Fibroblast of villous mesenchyme (primary cell): ENCODE data around the gene CILP2. TPM values are rescaled to one million over a fixed set of nuclear protein-coding genes. Genes with fewer than 3 reads are reported as not detected.

ENCODE experiments used
- DNase-seq: peaks from one replicate; pipeline ENCODE4 v3.0.0-alpha.2; 2010; ENCODE audit warnings: low read depth
- H3K4me3 ChIP-seq: 2 replicates; pipeline ENCODE4 v1.5.1; 2011; ENCODE audit warnings: low read depth, mild to moderate bottlenecking, low read length
- total RNA-seq: library from RNA; depleted of rRNA; stranded (reverse); fragments of >200 nt; gene quantifications from 2 replicates; pipeline ENCODE4 v1.2.3, GENCODE V29; 2012
- TF ChIP-seq, protein P1 (sequence below): IDR thresholded peaks from 2 replicates; pipeline ENCODE4 v1.5.1; 2012; ENCODE audit warnings: low read depth, mild to moderate bottlenecking, low read length; ENCODE audit not compliant: insufficient read depth

The CILP2 gene
- total RNA-seq, 1 donor, result 0.43 TPM

DNA sequence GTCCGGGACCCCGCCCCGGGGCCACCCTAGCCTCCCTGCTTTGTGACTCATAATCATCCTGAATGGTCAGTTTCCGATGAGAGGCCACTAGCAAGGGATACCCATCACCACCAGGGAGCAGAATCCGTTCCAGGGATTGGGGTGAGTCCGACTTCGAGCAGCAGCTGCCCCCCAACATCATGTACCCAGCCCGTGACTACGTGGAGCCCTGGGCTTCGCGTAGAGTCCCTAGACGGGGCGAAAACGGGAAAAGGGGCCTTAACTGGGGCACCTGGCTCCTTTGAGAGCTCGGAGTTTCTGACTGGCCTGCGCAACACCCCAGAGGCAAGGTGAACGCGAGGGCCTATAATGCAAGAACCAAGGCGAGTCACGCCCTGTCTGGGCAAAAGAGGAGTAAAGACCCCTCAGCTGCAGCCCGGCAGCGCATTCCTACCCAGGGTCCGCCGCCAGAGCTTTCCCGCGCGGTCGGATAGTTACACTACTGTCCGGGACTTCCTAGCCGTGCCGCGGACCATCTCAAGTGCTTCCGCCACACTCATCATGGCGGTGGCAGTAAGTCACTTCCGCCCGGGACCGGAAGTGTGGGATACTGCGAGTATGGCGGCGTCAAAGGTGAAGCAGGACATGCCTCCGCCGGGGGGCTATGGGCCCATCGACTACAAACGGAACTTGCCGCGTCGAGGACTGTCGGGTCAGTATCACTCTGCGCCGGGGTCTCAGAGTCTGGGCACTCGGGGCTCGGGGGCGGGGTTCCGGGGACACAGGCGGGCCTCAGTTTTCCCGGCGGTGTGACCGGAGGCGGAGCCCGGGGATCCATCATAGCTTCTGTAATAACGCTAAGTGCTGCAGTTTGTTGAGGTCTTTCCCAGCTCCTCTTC is 22.2 kb upstream of the CILP2 start, which contains the start of gene NDUFA13:
Gene NDUFA13 (plus strand): TSS at position 584 of the 878 bp plus-strand sequence. CDS start 14 bp downstream, at position 598.
- TF ChIP-seq, protein P1, sequence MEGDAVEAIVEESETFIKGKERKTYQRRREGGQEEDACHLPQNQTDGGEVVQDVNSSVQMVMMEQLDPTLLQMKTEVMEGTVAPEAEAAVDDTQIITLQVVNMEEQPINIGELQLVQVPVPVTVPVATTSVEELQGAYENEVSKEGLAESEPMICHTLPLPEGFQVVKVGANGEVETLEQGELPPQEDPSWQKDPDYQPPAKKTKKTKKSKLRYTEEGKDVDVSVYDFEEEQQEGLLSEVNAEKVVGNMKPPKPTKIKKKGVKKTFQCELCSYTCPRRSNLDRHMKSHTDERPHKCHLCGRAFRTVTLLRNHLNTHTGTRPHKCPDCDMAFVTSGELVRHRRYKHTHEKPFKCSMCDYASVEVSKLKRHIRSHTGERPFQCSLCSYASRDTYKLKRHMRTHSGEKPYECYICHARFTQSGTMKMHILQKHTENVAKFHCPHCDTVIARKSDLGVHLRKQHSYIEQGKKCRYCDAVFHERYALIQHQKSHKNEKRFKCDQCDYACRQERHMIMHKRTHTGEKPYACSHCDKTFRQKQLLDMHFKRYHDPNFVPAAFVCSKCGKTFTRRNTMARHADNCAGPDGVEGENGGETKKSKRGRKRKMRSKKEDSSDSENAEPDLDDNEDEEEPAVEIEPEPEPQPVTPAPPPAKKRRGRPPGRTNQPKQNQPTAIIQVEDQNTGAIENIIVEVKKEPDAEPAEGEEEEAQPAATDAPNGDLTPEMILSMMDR, result no peak
- DNase-seq, result peak; percentile 93
- H3K4me3 ChIP-seq, result peak within 1 kb of the TSS; percentile 95

DNA sequence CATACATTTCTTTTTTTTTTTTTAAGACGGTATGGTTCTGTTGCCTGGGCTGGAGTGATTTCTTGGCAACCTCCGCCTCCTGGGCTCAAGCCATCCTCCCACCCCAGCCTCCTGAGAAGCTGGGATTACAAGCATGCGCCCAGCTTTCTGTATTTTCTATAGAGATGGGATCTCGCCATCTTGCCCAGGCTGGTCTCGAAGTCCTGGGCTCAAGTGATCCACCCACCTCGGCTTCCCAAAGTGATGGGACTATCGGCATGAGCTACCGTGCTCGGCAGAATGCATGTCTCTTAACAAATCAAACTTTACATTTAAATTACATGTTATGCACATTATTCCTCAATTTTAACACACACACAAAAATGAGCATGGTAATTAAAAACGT is 20.8 kb upstream of the CILP2 start:
- peak overlapping the region; percentile 95 for H3K4me3 ChIP-seq
- DNase-seq, result no peak
- TF ChIP-seq, protein P1, result no peak

DNA sequence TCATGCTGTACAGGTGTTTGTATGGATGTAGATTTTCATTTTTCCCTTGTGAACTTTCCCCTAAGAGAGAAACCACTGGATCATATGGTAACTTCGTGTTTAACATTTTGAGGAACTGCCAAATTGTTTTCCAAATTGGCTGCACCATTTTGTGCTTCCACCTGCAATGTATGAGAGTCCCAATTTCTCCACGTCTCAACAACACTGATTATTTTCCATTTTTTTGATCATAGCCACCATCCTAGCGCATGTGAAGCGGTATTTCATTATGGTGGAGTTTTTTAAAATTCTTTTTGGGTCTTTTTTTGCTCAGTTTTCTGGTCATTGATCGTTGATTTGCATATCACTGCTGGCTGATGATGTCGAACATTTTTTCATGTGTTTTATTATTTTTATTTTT is 17.1 kb upstream of the CILP2 start:
- TF ChIP-seq, protein P1, result no peak
- no peak for DNase-seq

DNA sequence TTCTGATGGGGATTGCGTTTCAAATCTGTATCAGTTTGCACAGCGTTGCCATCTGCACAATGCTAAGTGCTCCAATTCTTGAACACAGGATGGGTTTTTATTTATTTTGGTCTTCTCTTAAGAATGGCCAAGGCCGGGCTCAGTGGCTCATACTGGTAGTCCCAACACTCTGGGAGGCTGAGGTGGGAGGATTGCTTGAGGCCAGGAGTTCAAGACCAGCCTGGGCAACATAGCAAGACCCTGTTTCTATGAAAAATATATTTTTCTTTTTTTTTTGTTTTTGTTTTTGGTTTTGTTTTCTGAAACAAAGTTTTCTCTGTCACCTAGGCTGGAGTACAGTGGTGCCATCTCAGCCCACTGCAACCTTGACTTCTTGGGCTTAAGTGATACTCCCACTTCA is 14.9 kb upstream of the CILP2 start:
- no peak for DNase-seq
- TF ChIP-seq, protein P1, result no peak
- no peak overlapping the region for H3K4me3 ChIP-seq

More for the DNA sequence above, 17.1 kb upstream of the CILP2 start:
- no peak overlapping the region for H3K4me3 ChIP-seq

DNA sequence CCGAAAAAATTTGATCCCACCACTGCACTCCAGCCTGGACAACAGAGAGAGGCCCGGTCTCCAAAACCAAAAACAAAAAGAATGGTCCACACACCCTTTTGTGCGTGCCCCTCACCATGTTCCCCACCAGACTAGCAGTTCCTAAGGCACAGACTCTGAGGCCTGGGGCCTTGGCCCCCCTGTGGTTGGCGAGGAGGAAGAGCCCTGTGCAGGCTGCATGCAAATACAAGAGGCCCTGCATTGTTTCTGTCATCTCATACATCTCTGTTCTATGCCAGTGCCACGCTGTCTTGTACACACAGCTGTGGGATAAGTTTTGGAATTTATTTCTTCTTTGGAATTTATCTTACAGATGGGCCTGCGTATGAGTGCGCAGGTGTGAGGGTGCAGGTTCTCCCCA is 14.0 kb upstream of the CILP2 start:
- H3K4me3 ChIP-seq, result no peak overlapping the region
- TF ChIP-seq, protein P1, result no peak
- no peak for DNase-seq

DNA sequence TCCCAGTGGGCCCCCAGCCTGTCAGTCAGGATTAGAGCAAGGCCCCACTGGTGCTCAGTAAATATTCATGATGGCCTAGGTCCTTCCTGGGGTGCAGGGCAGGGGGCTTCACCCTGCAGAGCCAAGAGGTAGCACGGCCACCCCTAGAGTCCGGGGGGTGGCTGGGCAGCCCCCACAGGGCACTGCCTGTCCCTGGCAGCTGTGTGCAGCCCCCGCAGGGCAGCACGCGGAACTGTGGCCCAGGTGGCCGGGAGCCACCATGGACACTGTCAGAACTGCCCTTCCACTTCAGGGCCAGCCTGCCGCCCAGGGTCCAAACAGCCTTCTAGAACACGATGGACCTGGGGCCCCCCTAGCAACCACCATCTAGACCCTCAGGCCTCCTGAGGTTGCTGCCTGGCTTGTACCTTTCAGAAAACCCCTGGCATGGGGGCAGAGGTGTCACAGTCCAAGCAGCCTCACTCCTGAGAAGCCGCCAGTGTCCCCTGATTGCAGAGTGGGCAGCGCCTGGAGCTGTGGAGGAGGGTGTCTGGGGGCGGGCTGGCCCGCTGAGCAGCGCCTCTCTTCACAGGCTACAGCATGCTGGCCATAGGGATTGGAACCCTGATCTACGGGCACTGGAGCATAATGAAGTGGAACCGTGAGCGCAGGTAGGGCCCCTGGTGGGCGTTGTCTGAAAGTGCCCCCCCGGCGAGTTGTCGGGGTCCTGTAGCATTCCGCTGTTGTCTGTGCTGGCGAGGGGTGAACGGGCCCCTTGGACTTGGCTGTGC is 12.3 kb upstream of the CILP2 start:
- no peak for DNase-seq
- TF ChIP-seq, protein P1, result no peak
- no peak overlapping the region for H3K4me3 ChIP-seq
